ENCODE results near the gene ZDHHC21. TPM values are rescaled to one million over a fixed set of nuclear protein-coding genes. Genes with fewer than 3 reads are reported as not detected.

ZDHHC21 gene
- total RNA-seq, 1 donor from 2014 or later: 8.0 TPM

Other genes with a start within 250 kb of the ZDHHC21 start
- gene CER1, start 29.3 kb upstream of the ZDHHC21 start, total RNA-seq: not detected
- gene FREM1, start 217.0 kb upstream of the ZDHHC21 start, total RNA-seq: 2.9 TPM